T-helper 2 cell treated with Interferon-gamma antibody and Interleukin-4, amounts not matched to agents 5 μg/mL and 100 μg/mL, for 36 hours (primary cell): Measurements from ENCODE around the gene TNIP1.
A peak's percentile ranks its signal among the peaks of the same experiment; 100 is the strongest.

Experiments used
- DNase-seq: peaks from one replicate; pipeline ENCODE4 v3.0.0; 2021; ENCODE audit warnings: low spot score
- H3K27ac Mint-ChIP-seq: one replicate; pipeline ENCODE4 v1.8.0; 2021; ENCODE audit warnings: mild to moderate bottlenecking, mixed read lengths
- H3K27me3 Mint-ChIP-seq: one replicate; pipeline ENCODE4 v1.8.0; 2021; ENCODE audit warnings: low read depth, mixed read lengths
- H3K36me3 Mint-ChIP-seq: one replicate; pipeline ENCODE4 v1.8.0; 2021; ENCODE audit warnings: low read depth, mixed read lengths
- H3K4me1 Mint-ChIP-seq: one replicate; pipeline ENCODE4 v1.8.0; 2021; ENCODE audit warnings: low read depth, mixed read lengths
- H3K4me3 Mint-ChIP-seq: one replicate; pipeline ENCODE4 v1.8.0; 2022; ENCODE audit warnings: mild to moderate bottlenecking, moderate library complexity, mixed read lengths
- H3K9me3 Mint-ChIP-seq: one replicate; pipeline ENCODE4 v1.8.0; 2021; ENCODE audit warnings: mixed read lengths

The TNIP1 gene

DNA sequence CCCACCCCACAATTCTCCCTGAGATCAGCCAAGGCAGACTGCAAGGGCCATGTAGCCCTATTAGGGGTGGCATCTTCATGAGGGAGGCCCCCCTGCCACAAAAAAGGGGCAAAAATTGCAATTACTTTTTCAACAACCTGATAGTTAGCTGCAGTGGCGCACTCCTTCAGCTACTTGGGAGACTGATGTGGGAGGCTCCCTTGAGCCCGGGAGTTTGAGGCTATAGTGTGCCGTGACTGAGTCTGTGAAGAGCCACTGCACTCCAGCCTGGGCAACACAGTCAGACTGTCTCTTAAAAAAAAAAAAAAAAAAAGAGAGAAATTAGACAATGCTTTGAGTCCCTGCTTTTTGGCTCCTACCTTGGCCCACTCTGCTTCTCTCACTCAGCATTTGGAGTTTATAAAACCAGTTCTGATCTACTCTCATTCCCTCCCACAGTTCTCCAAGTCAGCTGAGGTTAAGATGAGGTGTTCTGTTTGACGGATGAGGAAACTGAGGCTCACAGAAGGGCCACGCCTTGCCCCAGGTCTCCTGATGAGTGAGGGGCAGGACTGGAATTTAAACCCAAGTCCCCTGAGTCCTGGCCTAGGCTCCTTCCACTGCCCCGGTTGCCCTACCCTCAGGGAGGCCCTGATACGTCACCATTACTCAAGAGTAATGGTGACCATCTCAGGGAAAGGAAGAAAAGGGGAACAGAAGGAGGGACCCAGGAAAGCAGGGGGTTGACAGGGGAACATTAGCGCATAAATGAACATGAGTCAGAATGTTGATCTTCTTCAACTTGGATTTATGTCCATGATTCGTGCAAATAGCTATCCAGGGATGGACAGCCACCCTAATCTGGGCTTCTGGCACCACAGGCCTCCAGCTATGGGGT lies 51.4 kb downstream of the TNIP1 start:
- Mint-ChIP-seq H3K4me3 (no peak overlapping the region), H3K27ac (no peak overlapping the region), H3K27me3 (no peaks in the 10 kb centered on the region), H3K4me1 (no peaks in the 10 kb centered on the region), H3K9me3 (no peaks in the 10 kb centered on the region), H3K36me3 (peaks cover 49% of the 10 kb centered on the region)
- DNase-seq = no peak

DNA sequence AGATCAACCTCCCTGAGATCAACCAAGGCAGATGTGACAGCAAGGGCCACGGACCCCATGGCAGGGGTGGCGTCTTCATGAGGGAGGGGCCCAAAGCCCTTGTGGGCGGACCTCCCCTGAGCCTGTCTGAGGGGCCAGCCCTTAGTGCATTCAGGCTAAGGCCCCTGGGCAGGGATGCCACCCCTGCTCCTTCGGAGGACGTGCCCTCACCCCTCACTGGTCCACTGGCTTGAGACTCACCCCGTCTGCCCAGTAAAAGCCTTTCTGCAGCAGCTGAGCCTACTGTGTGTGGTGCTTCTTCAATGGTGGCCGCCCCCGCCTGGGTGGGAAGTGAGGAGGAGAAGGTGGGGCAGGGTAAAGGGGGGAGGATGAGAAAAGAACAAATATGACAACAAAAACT lies 52.1 kb downstream of the TNIP1 start:
- Mint-ChIP-seq H3K27ac (no peak overlapping the region), H3K4me3 (no peak overlapping the region), H3K27me3 (no peaks in the 10 kb centered on the region), H3K36me3 (peaks cover 42% of the 10 kb centered on the region), H3K4me1 (no peaks in the 10 kb centered on the region), H3K9me3 (no peaks in the 10 kb centered on the region)
- DNase-seq = no peak

DNA sequence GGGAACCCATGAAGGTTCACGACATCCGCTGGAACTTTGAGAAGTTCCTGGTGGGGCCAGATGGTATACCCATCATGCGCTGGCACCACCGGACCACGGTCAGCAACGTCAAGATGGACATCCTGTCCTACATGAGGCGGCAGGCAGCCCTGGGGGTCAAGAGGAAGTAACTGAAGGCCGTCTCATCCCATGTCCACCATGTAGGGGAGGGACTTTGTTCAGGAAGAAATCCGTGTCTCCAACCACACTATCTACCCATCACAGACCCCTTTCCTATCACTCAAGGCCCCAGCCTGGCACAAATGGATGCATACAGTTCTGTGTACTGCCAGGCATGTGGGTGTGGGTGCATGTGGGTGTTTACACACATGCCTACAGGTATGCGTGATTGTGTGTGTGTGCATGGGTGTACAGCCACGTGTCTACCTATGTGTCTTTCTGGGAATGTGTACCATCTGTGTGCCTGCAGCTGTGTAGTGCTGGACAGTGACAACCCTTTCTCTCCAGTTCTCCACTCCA lies 52.8 kb downstream of the TNIP1 start:
- Mint-ChIP-seq H3K4me1 (no peaks in the 10 kb centered on the region), H3K36me3 (peaks cover 41% of the 10 kb centered on the region), H3K4me3 (no peak overlapping the region), H3K27ac (no peak overlapping the region), H3K9me3 (no peaks in the 10 kb centered on the region), H3K27me3 (no peaks in the 10 kb centered on the region)
- no peak for DNase-seq

DNA sequence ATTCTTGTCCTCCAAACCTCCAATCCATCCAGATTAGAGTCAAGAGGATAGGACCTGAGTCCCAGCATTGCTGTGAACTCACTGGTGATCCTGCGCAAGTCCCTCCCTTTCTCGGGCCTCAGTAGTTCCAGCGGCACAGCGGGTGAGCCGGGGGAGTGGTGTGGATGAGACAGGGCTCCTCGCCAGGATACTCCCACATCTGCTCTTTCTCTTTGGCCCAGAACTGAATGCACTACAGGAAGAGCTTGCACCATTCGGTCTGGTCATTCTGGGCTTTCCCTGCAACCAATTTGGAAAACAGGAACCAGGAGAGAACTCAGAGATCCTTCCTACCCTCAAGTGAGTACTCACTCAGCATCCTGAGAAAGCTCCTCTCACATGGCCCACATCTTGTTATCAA lies 54.2 kb downstream of the TNIP1 start:
- Mint-ChIP-seq H3K36me3 (peaks cover 30% of the 10 kb centered on the region), H3K27ac (no peak overlapping the region)
- no peak for DNase-seq

DNA sequence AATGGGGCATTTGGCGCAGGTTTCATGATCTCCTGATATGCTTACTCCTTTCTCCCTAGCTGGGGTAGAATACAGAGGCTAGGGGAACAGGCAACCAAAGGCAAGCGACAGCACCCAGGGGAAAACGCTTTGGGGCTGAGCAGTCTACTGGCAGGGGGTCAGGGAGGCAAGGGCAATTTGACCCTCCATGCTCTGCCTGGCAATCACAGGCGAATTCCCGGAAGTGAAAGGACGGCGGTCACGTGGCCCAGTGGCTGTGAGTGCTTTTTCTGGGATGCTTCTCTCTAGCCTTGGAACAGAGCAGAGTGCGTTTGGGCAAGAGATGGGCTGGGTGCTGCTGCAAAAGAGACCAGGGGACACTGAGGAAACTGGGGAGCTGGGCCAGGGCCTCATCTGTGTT lies 54.7 kb downstream of the TNIP1 start:
- no peak for DNase-seq
- H3K9me3 Mint-ChIP-seq = no peaks in the 10 kb centered on the region
- H3K4me3 Mint-ChIP-seq = no peak overlapping the region
- H3K4me1 Mint-ChIP-seq = no peaks in the 10 kb centered on the region
- peaks cover 29% of the 10 kb centered on the region for H3K36me3 Mint-ChIP-seq
- peaks cover 1% of the 10 kb centered on the region for H3K27me3 Mint-ChIP-seq
- H3K27ac Mint-ChIP-seq = no peak overlapping the region

More for the DNA sequence above, 54.2 kb downstream of the TNIP1 start:
- H3K27me3 Mint-ChIP-seq = no peaks in the 10 kb centered on the region
- no peaks in the 10 kb centered on the region for H3K4me1 Mint-ChIP-seq
- H3K9me3 Mint-ChIP-seq = no peaks in the 10 kb centered on the region
- no peak overlapping the region for H3K4me3 Mint-ChIP-seq

DNA sequence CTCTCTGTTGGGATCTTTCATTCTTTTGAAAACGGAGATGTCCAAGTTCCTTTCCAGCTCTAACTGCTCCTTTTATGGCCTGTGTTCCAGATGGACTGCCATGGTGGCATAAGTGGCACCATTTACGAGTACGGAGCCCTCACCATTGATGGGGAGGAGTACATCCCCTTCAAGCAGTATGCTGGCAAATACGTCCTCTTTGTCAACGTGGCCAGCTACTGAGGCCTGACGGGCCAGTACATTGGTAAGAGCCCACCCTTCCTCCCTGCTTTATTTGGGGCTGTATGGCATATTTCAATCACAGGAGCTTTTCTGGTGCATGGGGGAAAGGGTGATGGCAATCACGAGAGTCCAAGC lies 55.6 kb downstream of the TNIP1 start:
- Mint-ChIP-seq H3K9me3 (no peaks in the 10 kb centered on the region), H3K4me1 (no peaks in the 10 kb centered on the region), H3K27ac (no peak overlapping the region), H3K27me3 (peaks cover 6% of the 10 kb centered on the region), H3K36me3 (peaks cover 26% of the 10 kb centered on the region), H3K4me3 (no peak overlapping the region)
- DNase-seq = no peak

DNA sequence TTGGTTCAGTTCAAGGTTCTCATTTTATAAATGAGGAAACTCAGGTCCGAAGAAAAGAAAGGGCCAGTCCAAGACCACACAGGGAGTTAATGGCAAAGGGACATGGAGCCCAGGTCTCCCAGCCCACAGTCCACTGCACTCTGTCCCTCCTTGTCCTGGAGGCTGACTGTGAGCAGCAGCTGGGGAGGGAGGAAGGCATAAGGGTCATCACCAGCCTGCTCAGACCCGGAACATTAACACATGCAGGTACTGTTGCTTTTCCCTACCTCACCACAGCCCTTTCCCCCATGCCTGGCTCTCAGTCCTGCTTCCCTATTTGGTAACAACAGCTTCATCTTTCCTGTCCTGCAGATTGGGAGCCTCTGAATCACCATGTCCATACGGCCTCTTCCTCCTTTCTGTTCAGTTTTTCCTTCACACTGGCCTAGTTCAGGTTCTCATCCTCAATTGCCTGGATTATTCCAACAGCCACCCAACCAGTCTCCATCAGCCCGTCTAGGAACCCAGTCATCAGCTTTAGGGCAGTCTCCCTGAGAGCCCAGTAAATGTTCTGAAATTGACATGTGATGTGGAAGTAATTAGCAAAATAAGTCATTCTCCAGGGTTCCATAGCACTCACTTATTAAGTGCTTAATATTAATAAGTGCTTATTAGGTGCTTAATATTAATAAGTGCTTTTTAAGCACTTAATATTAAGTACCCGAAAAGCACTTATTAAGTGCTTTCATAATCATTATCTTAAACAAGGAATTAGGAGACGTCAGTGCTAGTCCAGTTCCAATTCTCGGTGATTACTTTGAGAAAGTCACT lies 56.2 kb downstream of the TNIP1 start:
- Mint-ChIP-seq H3K36me3 (peaks cover 24% of the 10 kb centered on the region), H3K27ac (no peak overlapping the region), H3K27me3 (peaks cover 7% of the 10 kb centered on the region), H3K4me3 (no peak overlapping the region), H3K9me3 (no peaks in the 10 kb centered on the region), H3K4me1 (peaks cover 1% of the 10 kb centered on the region)
- DNase-seq = no peak

DNA sequence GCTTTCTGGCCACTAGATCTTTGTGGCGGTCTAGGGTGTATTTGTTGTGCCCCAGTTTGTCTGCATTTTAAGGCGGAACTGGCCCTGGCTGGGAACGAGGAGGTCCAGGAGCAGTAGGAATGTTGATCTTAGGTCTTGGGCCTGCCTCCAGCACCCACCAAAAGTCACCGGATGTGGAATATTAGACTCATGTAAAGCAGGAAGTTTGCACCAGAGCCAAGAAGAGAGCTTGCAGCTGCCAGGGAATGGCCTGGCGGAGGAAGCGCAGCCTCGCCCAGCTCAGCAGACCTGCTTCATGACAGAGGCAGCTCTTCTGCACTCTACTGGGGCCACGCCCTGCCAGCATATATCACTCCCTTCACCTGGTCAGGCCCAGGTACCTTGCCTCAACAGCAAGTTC lies 57.2 kb downstream of the TNIP1 start:
- Mint-ChIP-seq H3K4me1 (peaks cover 10% of the 10 kb centered on the region), H3K27me3 (peaks cover 10% of the 10 kb centered on the region), H3K36me3 (peaks cover 18% of the 10 kb centered on the region), H3K27ac (no peak overlapping the region), H3K9me3 (no peaks in the 10 kb centered on the region), H3K4me3 (no peak overlapping the region)
- no peak for DNase-seq

DNA sequence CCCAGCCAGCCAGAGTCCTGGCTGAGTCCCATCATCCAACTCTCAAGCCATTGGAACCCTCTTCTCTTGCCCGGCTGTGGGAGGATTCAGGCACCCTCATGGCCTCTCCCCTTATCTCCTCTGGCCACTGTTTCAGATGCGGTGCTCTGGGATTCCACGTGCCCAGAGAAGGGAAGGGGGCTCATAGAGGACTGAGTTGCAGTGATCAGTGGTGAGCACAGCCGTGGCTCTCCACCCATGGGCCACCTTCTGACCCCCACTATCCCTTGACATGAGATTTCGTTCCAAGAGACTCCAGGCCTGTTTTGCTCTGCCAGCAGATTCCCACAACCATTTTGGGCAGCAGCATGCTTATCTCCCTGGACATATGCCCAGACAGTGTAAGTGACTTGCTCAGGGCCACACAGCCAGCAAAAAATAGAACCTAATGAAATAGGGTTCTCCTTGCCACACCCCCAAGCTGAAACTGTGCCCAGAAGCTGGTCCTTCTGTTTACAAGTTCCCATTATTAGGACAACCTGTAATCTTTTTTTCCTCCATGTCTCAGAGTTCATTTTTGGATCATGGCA lies 57.7 kb downstream of the TNIP1 start:
- Mint-ChIP-seq H3K36me3 (peaks cover 14% of the 10 kb centered on the region), H3K4me1 (peaks cover 10% of the 10 kb centered on the region), H3K9me3 (no peaks in the 10 kb centered on the region), H3K27me3 (peaks cover 10% of the 10 kb centered on the region), H3K4me3 (no peak overlapping the region), H3K27ac (no peak overlapping the region)
- no peak for DNase-seq

DNA sequence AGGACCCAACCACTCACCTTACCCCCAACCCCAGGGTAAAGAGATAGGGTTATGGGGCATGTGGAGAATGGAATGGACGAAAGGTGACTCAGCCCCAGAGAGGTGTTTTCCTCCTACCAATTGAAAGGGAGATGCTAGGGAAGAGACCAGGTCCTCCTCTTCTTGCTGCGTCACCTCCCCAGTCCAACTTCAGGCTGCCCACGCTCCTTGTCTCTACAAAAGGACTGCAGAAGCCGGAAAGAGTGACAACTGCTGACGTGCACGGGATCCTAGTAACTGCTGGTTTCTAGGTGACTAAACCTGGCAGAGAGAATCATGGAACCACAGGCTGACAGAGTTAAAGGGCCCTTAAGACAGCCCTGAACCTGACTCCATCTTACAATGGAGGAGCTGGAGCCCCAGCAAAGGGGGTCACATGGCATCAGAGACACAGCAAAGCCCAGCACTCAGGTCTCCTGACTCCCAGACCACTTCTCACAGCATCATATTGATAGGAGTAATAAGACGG lies 58.3 kb downstream of the TNIP1 start:
- Mint-ChIP-seq H3K27me3 (peaks cover 10% of the 10 kb centered on the region), H3K9me3 (no peaks in the 10 kb centered on the region), H3K4me1 (peaks cover 10% of the 10 kb centered on the region), H3K27ac (no peak overlapping the region), H3K36me3 (peaks cover 14% of the 10 kb centered on the region), H3K4me3 (no peak overlapping the region)
- DNase-seq = no peak

DNA sequence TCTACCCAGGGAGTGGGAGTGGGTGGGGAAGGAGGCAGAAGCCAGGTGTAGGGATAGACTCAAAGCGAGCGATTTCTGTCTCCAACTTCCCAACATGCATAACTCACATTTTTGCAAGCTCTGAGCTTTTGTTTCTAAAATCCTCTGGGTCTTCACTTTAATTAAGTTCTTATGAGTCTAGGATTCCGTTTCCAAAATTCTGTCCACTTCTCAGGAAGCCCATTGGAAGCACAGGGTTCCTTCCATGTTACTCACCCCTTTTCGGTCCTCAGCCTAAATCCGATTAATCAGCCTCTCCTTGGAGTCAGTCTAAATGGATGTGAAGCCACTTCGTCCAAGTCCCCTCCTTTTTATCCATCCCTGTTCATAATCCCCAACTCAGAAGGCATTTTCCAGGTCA lies 59.1 kb downstream of the TNIP1 start:
- H3K4me3 Mint-ChIP-seq = no peak overlapping the region
- H3K27me3 Mint-ChIP-seq = peaks cover 10% of the 10 kb centered on the region
- no peak for DNase-seq
- peaks cover 11% of the 10 kb centered on the region for H3K36me3 Mint-ChIP-seq
- H3K9me3 Mint-ChIP-seq = no peaks in the 10 kb centered on the region
- H3K4me1 Mint-ChIP-seq = peaks cover 10% of the 10 kb centered on the region
- H3K27ac Mint-ChIP-seq = no peak overlapping the region

DNA sequence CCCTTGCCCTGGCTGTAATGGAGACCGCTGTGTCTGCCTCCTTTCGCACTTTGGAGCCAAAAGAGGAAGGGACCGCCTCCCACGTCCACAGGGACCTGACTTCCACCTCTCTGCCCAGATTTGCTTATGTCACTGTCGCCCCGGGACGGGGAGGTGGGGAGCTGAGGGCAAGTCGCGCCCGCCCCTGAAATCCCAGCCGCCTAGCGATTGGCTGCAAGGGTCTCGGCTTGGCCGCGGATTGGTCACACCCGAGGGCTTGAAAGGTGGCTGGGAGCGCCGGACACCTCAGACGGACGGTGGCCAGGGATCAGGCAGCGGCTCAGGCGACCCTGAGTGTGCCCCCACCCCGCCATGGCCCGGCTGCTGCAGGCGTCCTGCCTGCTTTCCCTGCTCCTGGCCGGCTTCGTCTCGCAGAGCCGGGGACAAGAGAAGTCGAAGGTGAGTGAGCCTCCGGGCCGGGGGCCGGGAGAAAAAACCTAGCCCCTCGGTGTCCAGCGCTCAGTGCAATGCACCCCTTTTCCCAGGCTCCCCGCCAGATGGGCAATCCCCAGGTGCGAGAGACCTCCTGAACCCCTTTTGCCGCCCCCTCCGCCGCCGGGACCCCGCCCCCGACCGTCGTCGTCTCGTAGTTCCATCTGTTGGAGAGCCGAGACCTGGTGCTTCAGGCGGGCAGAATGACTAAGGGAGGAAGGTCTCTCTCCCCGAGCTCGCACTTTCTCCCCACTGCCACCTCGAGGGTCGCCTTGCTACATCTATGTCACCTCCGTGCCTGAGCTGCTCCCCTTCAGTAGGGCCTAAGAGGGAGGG lies 60.3 kb downstream of the TNIP1 start, which contains the start of gene GPX3:
TSS of gene GPX3 (plus strand) at position 288 of the 807 bp plus-strand sequence. CDS start at position 352, 64 bp downstream.
- Mint-ChIP-seq H3K9me3 (no peaks in the 10 kb centered on the region), H3K4me3 (peak within 1 kb of the TSS; percentile 2), H3K36me3 (peaks cover 11% of the 10 kb centered on the region), H3K4me1 (peaks cover 10% of the 10 kb centered on the region), H3K27ac (no peak within 1 kb of the TSS), H3K27me3 (peaks cover 10% of the 10 kb centered on the region)
- no peak for DNase-seq

DNA sequence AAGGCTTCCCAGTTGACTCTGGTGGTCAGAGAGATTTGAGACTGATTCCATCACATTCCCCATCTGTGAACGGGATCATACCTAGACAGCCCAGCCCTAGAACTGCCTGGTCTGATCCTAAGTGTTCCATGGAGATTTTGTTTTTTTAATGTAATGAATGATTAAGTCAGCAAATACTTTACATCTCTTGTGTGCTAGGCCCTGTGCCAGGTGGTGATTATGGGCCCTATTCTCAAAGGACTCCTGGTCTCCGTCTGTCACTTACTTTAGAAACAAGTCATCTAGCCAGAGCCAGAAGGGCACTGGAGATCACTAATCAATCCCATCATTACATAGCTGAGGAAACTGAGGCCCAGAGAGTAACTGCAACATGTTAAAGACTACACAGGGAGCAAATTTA lies 61.5 kb downstream of the TNIP1 start:
- peaks cover 5% of the 10 kb centered on the region for H3K36me3 Mint-ChIP-seq
- peaks cover 10% of the 10 kb centered on the region for H3K4me1 Mint-ChIP-seq
- H3K9me3 Mint-ChIP-seq = no peaks in the 10 kb centered on the region
- no peak overlapping the region for H3K27ac Mint-ChIP-seq
- H3K27me3 Mint-ChIP-seq = peaks cover 10% of the 10 kb centered on the region
- DNase-seq = no peak
- H3K4me3 Mint-ChIP-seq = no peak overlapping the region
